Suprapubic skin (tissue), 3 donors: ENCODE measurements around the gene TSN.

ENCODE experiments used
- EP300 ChIP-seq: sonication (generic); formaldehyde crosslinking; IDR thresholded peaks from one replicate; pipeline ENCODE4 v1.6.1; 2017; ENCODE audit warnings: antibody characterized with exemption
- POLR2A ChIP-seq, 2 donors: fragments of 450-650 bp; IDR thresholded peaks; one replicate each; pipeline ENCODE4 v1.6.1; 2017; ENCODE audit warnings: antibody characterized with exemption in 2 of 2, mild to moderate bottlenecking in 2 of 2, moderate library complexity in 2 of 2
- TF ChIP-seq, protein P1 (sequence below), 2 donors: fragments of 200-600 bp in 1 of 2; fragments of 450-650 bp in 1 of 2; sonication (generic) in 1 of 2; IDR thresholded peaks; one replicate each; pipeline ENCODE4 v1.5.1; 2016 to 2019; ENCODE audit warnings: antibody characterized with exemption in 2 of 2, mild to moderate bottlenecking in 1 of 2, moderate library complexity in 1 of 2

DNA sequence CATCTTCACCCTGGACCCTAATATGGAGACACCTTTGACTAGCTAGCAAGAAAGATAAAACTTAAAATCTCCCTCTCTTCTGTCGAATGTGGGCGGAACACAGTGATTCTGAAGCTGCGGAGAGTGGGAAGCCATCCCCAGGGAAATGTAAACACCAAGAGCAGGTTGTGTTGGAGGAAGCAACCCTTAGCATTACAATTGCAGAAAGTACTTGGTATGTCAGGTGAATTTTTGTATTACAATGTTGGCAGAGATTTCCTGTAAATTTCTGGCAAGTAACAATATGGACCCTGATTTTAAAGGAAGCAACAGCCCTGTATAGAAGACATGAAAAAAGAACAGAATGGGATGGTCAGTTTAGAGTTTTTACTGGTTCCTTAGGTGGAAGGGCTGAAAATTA is 35.8 kb downstream of the TSN start:
- TF ChIP-seq, protein P1, sequence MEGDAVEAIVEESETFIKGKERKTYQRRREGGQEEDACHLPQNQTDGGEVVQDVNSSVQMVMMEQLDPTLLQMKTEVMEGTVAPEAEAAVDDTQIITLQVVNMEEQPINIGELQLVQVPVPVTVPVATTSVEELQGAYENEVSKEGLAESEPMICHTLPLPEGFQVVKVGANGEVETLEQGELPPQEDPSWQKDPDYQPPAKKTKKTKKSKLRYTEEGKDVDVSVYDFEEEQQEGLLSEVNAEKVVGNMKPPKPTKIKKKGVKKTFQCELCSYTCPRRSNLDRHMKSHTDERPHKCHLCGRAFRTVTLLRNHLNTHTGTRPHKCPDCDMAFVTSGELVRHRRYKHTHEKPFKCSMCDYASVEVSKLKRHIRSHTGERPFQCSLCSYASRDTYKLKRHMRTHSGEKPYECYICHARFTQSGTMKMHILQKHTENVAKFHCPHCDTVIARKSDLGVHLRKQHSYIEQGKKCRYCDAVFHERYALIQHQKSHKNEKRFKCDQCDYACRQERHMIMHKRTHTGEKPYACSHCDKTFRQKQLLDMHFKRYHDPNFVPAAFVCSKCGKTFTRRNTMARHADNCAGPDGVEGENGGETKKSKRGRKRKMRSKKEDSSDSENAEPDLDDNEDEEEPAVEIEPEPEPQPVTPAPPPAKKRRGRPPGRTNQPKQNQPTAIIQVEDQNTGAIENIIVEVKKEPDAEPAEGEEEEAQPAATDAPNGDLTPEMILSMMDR (IDR thresholded peaks at IDR 0.05) = no peak
- TF ChIP-seq POLR2A (IDR thresholded peaks at IDR 0.05) = no peak
- TF ChIP-seq EP300 = no peak
